ENCODE data around the gene ABO. TPM values are rescaled to one million over a fixed set of nuclear protein-coding genes. Genes with fewer than 3 reads are reported as not detected.
"Not testable (repeated sequence)": the region's sequence is repeated elsewhere in the genome, so short reads cannot be mapped to it uniquely, and the experiment has no call there.

Gene ABO
- total RNA-seq, 6 experiments from 2014 or later = not detected

DNA sequence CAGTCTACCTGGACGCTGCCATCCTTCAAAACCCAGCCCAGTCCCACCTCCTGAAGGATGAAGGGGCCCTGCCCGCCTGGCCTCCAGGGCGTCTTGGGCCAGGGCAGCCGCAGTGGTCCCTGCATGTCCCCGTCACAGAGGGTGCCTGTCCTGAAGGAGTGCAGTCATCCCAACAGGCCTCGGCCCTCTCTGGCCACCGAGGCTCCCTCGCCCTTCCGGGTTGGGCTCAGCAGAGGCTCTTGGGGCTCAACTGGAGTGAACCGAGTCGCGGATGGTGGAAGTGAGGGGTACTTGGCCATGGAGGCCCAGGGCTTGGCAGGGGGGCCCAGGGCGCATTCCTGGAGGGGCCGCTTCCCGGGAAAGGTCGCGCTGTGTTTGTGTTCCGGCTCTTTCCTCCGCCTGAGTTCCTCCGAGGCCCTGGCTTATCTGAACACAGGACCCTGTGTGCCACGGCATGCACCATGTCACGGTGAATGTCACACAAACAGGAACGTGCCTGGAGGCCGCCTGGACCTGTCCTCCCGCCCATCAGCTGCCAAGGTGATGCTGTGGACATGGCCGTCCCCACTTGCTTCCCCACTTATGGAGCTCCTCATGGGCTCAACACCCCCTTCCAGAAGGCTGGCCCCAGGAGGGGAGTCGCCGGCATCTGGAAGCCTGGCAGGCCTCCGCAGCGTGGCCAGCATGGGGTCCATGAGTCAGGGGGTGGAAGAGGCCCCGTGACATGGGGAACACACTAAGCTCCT lies 40.3 kb downstream of the ABO start:
- Mint-ChIP-seq H3K36me3 (ENCODE audit: low read depth) (no peaks in the 10 kb centered on the region; the same call in 1 of the 2 replicates), H3K27ac (no peak overlapping the region), H3K27me3 (ENCODE audit: insufficient read depth) (peaks cover 24% of the 10 kb centered on the region), H3K4me1 (ENCODE audit: low read depth) (peaks cover 9% of the 10 kb centered on the region), H3K9me3 (no peaks in the 10 kb centered on the region), H3K4me3 (no peak overlapping the region)
- TF ChIP-seq CTCF (IDR thresholded peaks at IDR 0.05) = no peak
- DNase-seq = no peak

- DNase-seq = no peak
- Mint-ChIP-seq H3K4me3 (no peak overlapping the region), H3K9me3 (no peaks in the 10 kb centered on the region), H3K27me3 (ENCODE audit: insufficient read depth) (peaks cover 28% of the 10 kb centered on the region), H3K4me1 (ENCODE audit: low read depth) (peaks cover 9% of the 10 kb centered on the region), H3K36me3 (ENCODE audit: low read depth) (no peaks in the 10 kb centered on the region; the same call in 1 of the 2 replicates), H3K27ac (no peak overlapping the region)
- no peak for TF ChIP-seq CTCF (IDR thresholded peaks at IDR 0.05)
Observed at GRCh38 chr9:133233681-133234432, 41.1 kb downstream of the ABO start.

- not testable (repeated sequence) for H3K27ac Mint-ChIP-seq; H3K36me3 Mint-ChIP-seq (ENCODE audit: low read depth); H3K9me3 Mint-ChIP-seq
Observed at GRCh38 chr9:133231934-133232568, 43.0 kb downstream of the ABO start.

GRCh38 chr9:133230514-133230913 lies 44.5 kb downstream of the ABO start:
- not testable (repeated sequence) for DNase-seq; H3K4me1 Mint-ChIP-seq (ENCODE audit: low read depth); H3K36me3 Mint-ChIP-seq (ENCODE audit: low read depth); H3K4me3 Mint-ChIP-seq; H3K9me3 Mint-ChIP-seq; H3K27ac Mint-ChIP-seq
- H3K27me3 Mint-ChIP-seq (ENCODE audit: insufficient read depth) = peaks cover 30% of the 10 kb centered on the region

More at GRCh38 chr9:133231934-133232568, 43.0 kb downstream of the ABO start:
- H3K27me3 Mint-ChIP-seq (ENCODE audit: insufficient read depth) = peaks cover 28% of the 10 kb centered on the region
- not testable (repeated sequence) for H3K4me1 Mint-ChIP-seq (ENCODE audit: low read depth); DNase-seq; H3K4me3 Mint-ChIP-seq

DNA sequence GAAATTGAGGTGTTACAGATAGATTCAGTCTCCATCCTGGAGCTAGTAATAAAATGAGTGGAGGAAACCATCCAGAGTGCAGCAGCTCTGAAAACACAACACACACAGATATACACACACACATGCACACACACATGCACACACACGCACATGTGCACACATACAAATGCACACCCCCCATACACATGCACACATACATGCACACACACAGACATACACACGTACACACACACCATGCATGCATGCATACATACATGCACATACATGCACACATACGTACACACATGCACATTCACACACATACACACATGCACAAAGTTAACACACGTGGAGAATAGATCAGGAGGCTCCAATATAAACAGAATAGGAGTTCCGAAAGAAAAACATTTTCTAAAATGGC lies 44.9 kb downstream of the ABO start:
- Mint-ChIP-seq H3K27me3 (ENCODE audit: insufficient read depth) (peaks cover 32% of the 10 kb centered on the region), H3K27ac (no peak overlapping the region), H3K4me3 (no peak overlapping the region), H3K9me3 (no peaks in the 10 kb centered on the region), H3K36me3 (ENCODE audit: low read depth) (no peaks in the 10 kb centered on the region), H3K4me1 (ENCODE audit: low read depth) (no peaks in the 10 kb centered on the region)
- DNase-seq = no peak
- no peak for TF ChIP-seq CTCF (IDR thresholded peaks at IDR 0.05)

DNA sequence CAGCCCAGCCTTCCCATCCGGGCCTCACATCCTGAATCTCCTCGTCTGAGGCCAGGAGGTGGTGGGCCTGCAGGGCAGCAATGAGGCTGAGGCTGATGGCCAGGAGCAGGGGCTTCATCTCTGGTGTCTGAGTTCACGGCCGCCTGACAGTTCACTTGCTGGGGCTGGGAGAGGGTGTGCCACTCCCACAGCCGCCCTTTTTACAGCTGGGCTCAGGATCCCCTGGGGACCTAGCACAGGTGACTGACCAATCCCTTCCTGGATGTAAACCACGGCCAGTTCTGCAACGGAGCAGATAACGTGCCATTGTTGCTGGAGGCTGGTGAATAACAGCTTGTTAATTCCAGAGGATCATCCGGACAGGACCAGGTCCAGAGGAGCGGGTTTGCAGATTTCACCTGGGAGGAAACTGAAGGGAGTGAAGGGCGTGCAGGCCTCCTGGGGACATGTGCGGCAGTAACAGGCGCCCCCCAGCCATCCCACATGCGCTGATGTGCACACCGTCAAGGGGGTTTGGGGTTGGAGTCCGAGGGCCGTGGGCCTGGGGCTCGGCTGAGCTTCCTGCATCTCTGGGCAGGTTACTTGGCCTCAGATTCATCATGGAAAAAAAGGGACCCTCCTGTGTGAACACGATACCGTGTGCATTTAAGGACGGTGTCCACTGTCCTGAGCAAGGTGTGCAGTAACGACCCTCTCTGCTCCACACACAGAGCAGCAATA lies 46.4 kb downstream of the ABO start:
- H3K4me1 Mint-ChIP-seq (ENCODE audit: low read depth); H3K27ac Mint-ChIP-seq; H3K36me3 Mint-ChIP-seq (ENCODE audit: low read depth); H3K4me3 Mint-ChIP-seq; DNase-seq; H3K9me3 Mint-ChIP-seq: not testable (repeated sequence)
- H3K27me3 Mint-ChIP-seq (ENCODE audit: insufficient read depth) = peaks cover 32% of the 10 kb centered on the region

DNA sequence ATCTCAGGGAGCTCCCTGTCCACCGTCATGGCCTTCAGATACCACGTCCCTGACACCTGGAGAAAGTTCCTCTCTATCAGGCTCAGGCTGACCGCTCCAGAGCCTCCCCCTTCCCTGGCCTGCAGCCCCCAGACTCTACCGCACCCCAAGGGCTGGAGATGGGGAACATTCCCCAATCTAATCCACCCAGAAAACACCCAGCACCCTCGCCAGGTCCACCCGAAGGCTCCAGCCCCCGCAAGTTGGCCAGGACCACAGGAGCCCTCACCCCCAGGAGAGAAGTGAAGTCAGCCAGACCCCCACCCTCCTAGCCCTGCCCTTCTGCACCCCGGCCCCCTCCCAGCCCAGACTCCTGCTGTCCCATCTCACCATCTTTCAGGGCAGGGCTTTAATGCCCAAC lies 47.0 kb downstream of the ABO start:
- H3K4me1 Mint-ChIP-seq (ENCODE audit: low read depth); DNase-seq; H3K9me3 Mint-ChIP-seq; H3K36me3 Mint-ChIP-seq (ENCODE audit: low read depth); H3K27ac Mint-ChIP-seq; H3K4me3 Mint-ChIP-seq: not testable (repeated sequence)
- H3K27me3 Mint-ChIP-seq (ENCODE audit: insufficient read depth) = peaks cover 36% of the 10 kb centered on the region

All from HFFc6 (cell line).